ENCODE results near the gene KLRC2. TPM values are rescaled to one million over a fixed set of nuclear protein-coding genes. Genes with fewer than 3 reads are reported as not detected.

The KLRC2 gene
- polyA plus RNA-seq, 3 donors: not detected

DNA sequence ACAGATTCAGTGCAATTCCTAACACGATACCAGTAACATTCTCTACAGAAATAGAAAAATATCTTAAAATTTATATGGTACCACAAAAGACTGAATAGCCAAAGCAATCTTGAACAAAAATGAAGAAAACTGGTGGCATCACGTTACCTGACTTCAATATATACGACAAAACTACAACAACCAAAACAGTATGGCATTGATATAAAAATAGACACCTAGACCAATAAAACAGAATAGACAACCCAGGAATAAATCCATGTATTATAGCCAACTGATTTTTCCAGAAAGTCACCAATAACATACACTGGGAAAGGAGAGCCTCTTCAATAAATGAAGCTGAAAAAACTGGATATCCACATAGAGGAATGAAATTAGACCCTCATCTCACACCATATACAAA lies 51.6 kb downstream of the KLRC2 start:
- Histone ChIP-seq H3K79me2 (ENCODE audit: insufficient read depth, low read length) (no peaks in the 10 kb centered on the region), H2AFZ (ENCODE audit: insufficient read depth, low read depth, low read length, poor library complexity, severe bottlenecking) (no peak overlapping the region), H3K9ac (ENCODE audit: insufficient read depth, low read length, poor library complexity, severe bottlenecking) (no peak overlapping the region), H3K27me3 (ENCODE audit: control insufficient read depth in 2 of 2, insufficient read depth in 2 of 2, low read length in 2 of 2) (peaks cover 0 to 21% of the 10 kb centered on the region in 2 donors), H3K27ac (ENCODE audit: low read depth in 1 of 2, low read length in 2 of 2) (no peak overlapping the region), H3K4me3 (replicated peaks in 1 of 3; ENCODE audit: low read depth in 2 of 3, low read length in 3 of 3) (no peak overlapping the region), H4K20me1 (ENCODE audit: insufficient read depth, low read length) (no peaks in the 10 kb centered on the region), H3K36me3 (replicated peaks in 1 of 2; ENCODE audit: control insufficient read depth in 1 of 2, insufficient read depth in 2 of 2, low read length in 2 of 2) (no peaks in the 10 kb centered on the region), H3K4me2 (replicated peaks; ENCODE audit: extremely low read depth, low read length, poor library complexity, severe bottlenecking) (no peak overlapping the region), H3K4me1 (ENCODE audit: control insufficient read depth in 1 of 2, insufficient read depth in 2 of 2, low read length in 2 of 2) (no peaks in the 10 kb centered on the region), H3K9me3 (replicated peaks in 1 of 2; ENCODE audit: control insufficient read depth in 1 of 2, insufficient read depth in 1 of 2, low read length in 2 of 2) (no peaks in the 10 kb centered on the region)
- intact Hi-C loops (cut with micrococcal nuclease): no loop called here
- H3K27me3 Mint-ChIP-seq (ENCODE audit: low read depth in 3 of 3): peaks cover 11 to 19% (median 13%) of the 10 kb centered on the region in 3 donors
- no peak for TF ChIP-seq CTCF (IDR thresholded peaks at IDR 0.05)
- H3K36me3 Mint-ChIP-seq: no peaks in the 10 kb centered on the region
- H3K27ac Mint-ChIP-seq: no peak overlapping the region
- no peaks in the 10 kb centered on the region for H3K4me1 Mint-ChIP-seq
- no peak overlapping the region for H3K4me3 Mint-ChIP-seq
- WGBS (ENCODE audit: insufficient coverage): no CpG with 5 or more reads among the region's 3 CpGs
- peaks cover 0 to 7% (median 5%) of the 10 kb centered on the region in 7 donors for H3K9me3 Mint-ChIP-seq
- DNase-seq: no peak

GRCh38 chr12:10381928-10382628 lies 53.7 kb downstream of the KLRC2 start:
- no CpG with 5 or more reads among the region's 4 CpGs for WGBS (ENCODE audit: insufficient coverage)
- H3K9me3 Mint-ChIP-seq: peaks cover 0 to 7% (median 4%) of the 10 kb centered on the region in 7 donors

More at GRCh38 chr12:10381928-10382628, 53.7 kb downstream of the KLRC2 start:
- H3K9me3 ChIP-seq (replicated peaks in 1 of 2; ENCODE audit: control insufficient read depth in 1 of 2, insufficient read depth in 1 of 2, low read length in 2 of 2): no peaks in the 10 kb centered on the region
- Mint-ChIP-seq H3K4me1 (no peaks in the 10 kb centered on the region), H3K4me3 (no peak overlapping the region), H3K36me3 (no peaks in the 10 kb centered on the region), H3K27ac (no peak overlapping the region), H3K27me3 (ENCODE audit: low read depth in 3 of 3) (peaks cover 5 to 11% (median 6%) of the 10 kb centered on the region in 3 donors)
- intact Hi-C loops (cut with micrococcal nuclease): no loop called here
- no peak overlapping the region for H3K4me3 ChIP-seq (replicated peaks in 1 of 3; ENCODE audit: low read depth in 2 of 3, low read length in 3 of 3)
- H3K36me3 ChIP-seq (replicated peaks in 1 of 2; ENCODE audit: control insufficient read depth in 1 of 2, insufficient read depth in 2 of 2, low read length in 2 of 2): no peaks in the 10 kb centered on the region
- H3K4me1 ChIP-seq (ENCODE audit: control insufficient read depth in 1 of 2, insufficient read depth in 2 of 2, low read length in 2 of 2): no peaks in the 10 kb centered on the region
- no peak overlapping the region for H3K9ac ChIP-seq (ENCODE audit: insufficient read depth, low read length, poor library complexity, severe bottlenecking)
- TF ChIP-seq CTCF (IDR thresholded peaks at IDR 0.05): no peak
- H3K79me2 ChIP-seq (ENCODE audit: insufficient read depth, low read length): no peaks in the 10 kb centered on the region
- H2AFZ ChIP-seq (ENCODE audit: insufficient read depth, low read depth, low read length, poor library complexity, severe bottlenecking): no peak overlapping the region
- H3K27me3 ChIP-seq (ENCODE audit: control insufficient read depth in 2 of 2, insufficient read depth in 2 of 2, low read length in 2 of 2): peaks cover 0 to 8% of the 10 kb centered on the region in 2 donors
- H3K4me2 ChIP-seq (replicated peaks; ENCODE audit: extremely low read depth, low read length, poor library complexity, severe bottlenecking): no peak overlapping the region
- no peaks in the 10 kb centered on the region for H4K20me1 ChIP-seq (ENCODE audit: insufficient read depth, low read length)
- H3K27ac ChIP-seq (ENCODE audit: low read depth in 1 of 2, low read length in 2 of 2): no peak overlapping the region
- DNase-seq: no peak

Other genes with a start within 250 kb of the KLRC2 start
- 100 to 1,000 TPM in 1 of 3 donors, 10 to 100 TPM in 2; 13.1 to 291 (median 15.5) TPM for gene GABARAPL1, start 223.1 kb downstream of the KLRC2 start, polyA plus RNA-seq
- gene KLRD1, start 128.1 kb downstream of the KLRC2 start, polyA plus RNA-seq: under 1 TPM; 0.08 to 0.79 (median 0.51) TPM
- gene KLRK1, start 46.0 kb downstream of the KLRC2 start, polyA plus RNA-seq: 1 to 10 TPM in 2 of 3 donors, under 1 TPM in 1; 0.05 to 1.3 (median 1.3) TPM
- gene KLRC4, start 26.3 kb downstream of the KLRC2 start, polyA plus RNA-seq: not detected
- not detected for gene KLRC3, start 15.4 kb downstream of the KLRC2 start, polyA plus RNA-seq
- gene KLRC1, start 17.4 kb upstream of the KLRC2 start, polyA plus RNA-seq: not detected
- gene EIF2S3B, start 69.9 kb upstream of the KLRC2 start, polyA plus RNA-seq: 1 to 10 TPM in 1 of 3 donors, under 1 TPM in 2; 0.30 to 2.5 (median 0.37) TPM
- 10 to 100 TPM in 2 of 3 donors, 1 to 10 TPM in 1; 6.9 to 23.5 (median 19.5) TPM for gene MAGOHB, start 177.6 kb upstream of the KLRC2 start, polyA plus RNA-seq
- not detected for gene STYK1, start 238.0 kb upstream of the KLRC2 start, polyA plus RNA-seq